Mesenteric fat pad (tissue), 1 donor: ENCODE measurements around the gene VASP. TPM values are rescaled to one million over a fixed set of nuclear protein-coding genes. Genes with fewer than 3 reads are reported as not detected.

Experiments
- DNase-seq: peaks from one replicate; pipeline ENCODE4 v3.0.0-alpha.2; 2020; ENCODE audit warnings: low spot score
- total RNA-seq: library from RNA; stranded (reverse); fragmentation: NEBNext Ultra II Directional; extraction: Animal tissue kit (Norgen Biotek cat#: 25700); gene quantifications from one replicate; pipeline ENCODE4 v1.2.1, GENCODE V29; 2021
- donor health status: DM: yes; HTN: yes; CAD: no.

The VASP gene
- total RNA-seq, 1 donor from 2014 or later = 104 TPM

GRCh38 chr19:45514376-45515051 lies 7.2 kb downstream of the VASP start:
- no peak for DNase-seq

GRCh38 chr19:45515081-45515624 lies 7.9 kb downstream of the VASP start:
- no peak for DNase-seq

GRCh38 chr19:45515807-45516401 lies 8.6 kb downstream of the VASP start:
- DNase-seq = no peak

- no peak for DNase-seq
These were observed 10.0 kb downstream of the VASP start for GRCh38 chr19:45517238-45517637.

- no peak for DNase-seq
These were observed 10.6 kb downstream of the VASP start for GRCh38 chr19:45517641-45518468.

- DNase-seq = no peak
These were observed 11.2 kb downstream of the VASP start for GRCh38 chr19:45518469-45518826.

GRCh38 chr19:45522010-45522941 lies 15.0 kb downstream of the VASP start:
- DNase-seq = no peak

- no peak for DNase-seq
These were observed 16.5 kb downstream of the VASP start for GRCh38 chr19:45523642-45524256.

GRCh38 chr19:45524575-45525129 lies 17.4 kb downstream of the VASP start:
- DNase-seq = no peak

GRCh38 chr19:45526143-45526542 lies 18.9 kb downstream of the VASP start:
- DNase-seq = no peak

- no peak for DNase-seq
These were observed 19.7 kb downstream of the VASP start for GRCh38 chr19:45526971-45527370.

GRCh38 chr19:45527731-45528130 lies 20.5 kb downstream of the VASP start:
- no peak for DNase-seq

- DNase-seq = no peak
These were observed 21.0 kb downstream of the VASP start for GRCh38 chr19:45528149-45528743.

- no peak for DNase-seq
These were observed 21.6 kb downstream of the VASP start for GRCh38 chr19:45528744-45529419.

- DNase-seq = no peak
These were observed 22.1 kb downstream of the VASP start for GRCh38 chr19:45529420-45529785.

- DNase-seq = no peak
These were observed 24.1 kb downstream of the VASP start for GRCh38 chr19:45531349-45531748.

- no peak for DNase-seq
These were observed 32.2 kb downstream of the VASP start for GRCh38 chr19:45539459-45539858.

GRCh38 chr19:45542234-45542668 lies 35.0 kb downstream of the VASP start:
- no peak for DNase-seq

- DNase-seq = no peak
These were observed 40.0 kb downstream of the VASP start for GRCh38 chr19:45547211-45547770.
